GM13977 (cell line): ENCODE results near the gene TGFBR3L.
"Not testable (repeated sequence)": the region's sequence is repeated elsewhere in the genome, so short reads cannot be mapped to it uniquely, and the experiment has no call there.

Experiments used
- DNase-seq: peaks from one replicate; pipeline ENCODE4 v3.0.0; 2012; ENCODE audit warnings: low spot score
- in situ Hi-C: fragments of 300-500 bp; cut with MboI; formaldehyde crosslinking; loops from one replicate; pipeline ENCODE4 v1.12.0; 2022; ENCODE audit warnings: low sequenced_read_pairs, low pct_unique_long_range_greater_than_20kb, mixed read lengths, inconsistent platforms; ENCODE audit not compliant: unreplicated experiment
- TF ChIP-seq, protein P1 (sequence below): IDR thresholded peaks from 2 replicates; pipeline ENCODE4 v1.5.1; 2012; ENCODE audit warnings: mild to moderate bottlenecking, control low read depth; ENCODE audit not compliant: insufficient read depth; ENCODE audit errors: extremely low read depth, missing control alignments

The TGFBR3L gene

GRCh38 chr19:7888826-7889217, 25.8 kb upstream of the TGFBR3L start:
- in situ Hi-C loops = no loop called here
- TF ChIP-seq, protein P1, sequence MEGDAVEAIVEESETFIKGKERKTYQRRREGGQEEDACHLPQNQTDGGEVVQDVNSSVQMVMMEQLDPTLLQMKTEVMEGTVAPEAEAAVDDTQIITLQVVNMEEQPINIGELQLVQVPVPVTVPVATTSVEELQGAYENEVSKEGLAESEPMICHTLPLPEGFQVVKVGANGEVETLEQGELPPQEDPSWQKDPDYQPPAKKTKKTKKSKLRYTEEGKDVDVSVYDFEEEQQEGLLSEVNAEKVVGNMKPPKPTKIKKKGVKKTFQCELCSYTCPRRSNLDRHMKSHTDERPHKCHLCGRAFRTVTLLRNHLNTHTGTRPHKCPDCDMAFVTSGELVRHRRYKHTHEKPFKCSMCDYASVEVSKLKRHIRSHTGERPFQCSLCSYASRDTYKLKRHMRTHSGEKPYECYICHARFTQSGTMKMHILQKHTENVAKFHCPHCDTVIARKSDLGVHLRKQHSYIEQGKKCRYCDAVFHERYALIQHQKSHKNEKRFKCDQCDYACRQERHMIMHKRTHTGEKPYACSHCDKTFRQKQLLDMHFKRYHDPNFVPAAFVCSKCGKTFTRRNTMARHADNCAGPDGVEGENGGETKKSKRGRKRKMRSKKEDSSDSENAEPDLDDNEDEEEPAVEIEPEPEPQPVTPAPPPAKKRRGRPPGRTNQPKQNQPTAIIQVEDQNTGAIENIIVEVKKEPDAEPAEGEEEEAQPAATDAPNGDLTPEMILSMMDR = no peak
- no peak for DNase-seq

GRCh38 chr19:7893362-7894101, 21.1 kb upstream of the TGFBR3L start:
- in situ Hi-C loops, DNase-seq: not testable (repeated sequence)

DNA sequence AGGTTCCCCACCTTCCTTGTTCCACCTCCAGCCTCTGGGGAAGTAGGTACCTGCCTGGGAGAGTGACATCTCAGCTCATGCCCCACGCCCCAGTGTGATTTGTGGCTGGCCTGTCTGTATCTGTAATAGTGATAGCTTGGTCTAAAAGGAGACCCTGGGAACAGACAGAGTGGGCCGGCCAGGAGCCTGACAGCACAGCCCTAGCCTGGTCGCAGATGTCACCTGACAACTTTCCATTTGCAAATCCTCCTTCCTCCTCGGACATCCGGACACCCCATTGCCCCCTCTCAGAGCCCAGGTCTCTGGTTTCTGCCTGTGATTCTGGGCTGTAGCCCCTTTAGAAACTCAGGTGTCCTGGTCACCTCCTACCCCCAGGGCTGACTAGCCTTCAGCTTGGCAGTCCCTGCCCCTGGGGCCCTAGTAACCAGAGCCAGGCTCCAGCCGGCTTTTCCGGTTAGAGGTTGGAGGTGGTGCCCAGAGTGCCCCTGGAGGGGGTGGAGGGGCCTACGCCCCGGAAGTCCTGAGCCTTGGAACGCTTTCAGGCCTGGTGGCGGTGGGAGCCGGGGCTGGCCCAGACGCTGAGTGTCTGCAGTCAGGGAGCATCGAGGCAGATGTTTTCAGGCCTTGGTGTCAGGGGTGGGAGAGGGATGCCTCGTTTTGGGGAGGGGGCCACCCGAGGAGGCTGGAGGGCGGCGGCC, 19.9 kb upstream of the TGFBR3L start:
- DNase-seq = no peak
- TF ChIP-seq, protein P1 = no peak
- in situ Hi-C loops = no loop called here

GRCh38 chr19:7895565-7895964, 19.1 kb upstream of the TGFBR3L start:
- TF ChIP-seq, protein P1 = no peak
- no peak for DNase-seq
- in situ Hi-C loops = no loop called here

GRCh38 chr19:7897292-7897691, 17.3 kb upstream of the TGFBR3L start:
- no peak for DNase-seq
- in situ Hi-C loops = no loop called here
- TF ChIP-seq, protein P1 = no peak

GRCh38 chr19:7898967-7899366, 15.7 kb upstream of the TGFBR3L start:
- TF ChIP-seq, protein P1 = no peak
- in situ Hi-C loops = no loop called here
- no peak for DNase-seq

GRCh38 chr19:7899751-7900378, 14.8 kb upstream of the TGFBR3L start:
- TF ChIP-seq, protein P1 = no peak
- in situ Hi-C loops = no loop called here
- DNase-seq = no peak
